Activated naive CD8-positive, alpha-beta T cell treated with anti-CD3 and anti-CD28 coated beads for 36 hours (primary cell): ENCODE measurements around the gene MAP2K7. TPM values are rescaled to one million over a fixed set of nuclear protein-coding genes. Genes with fewer than 3 reads are reported as not detected.
"Not testable (repeated sequence)": the region's sequence is repeated elsewhere in the genome, so short reads cannot be mapped to it uniquely, and the experiment has no call there.

Source experiments
- DNase-seq: peaks from one replicate; pipeline ENCODE4 v3.0.0; 2021
- H3K27ac Mint-ChIP-seq: one replicate; pipeline ENCODE4 v1.8.0; 2022; ENCODE audit warnings: mild to moderate bottlenecking, moderate library complexity, mixed read lengths
- H3K27me3 Mint-ChIP-seq: one replicate; pipeline ENCODE4 v1.8.0; 2022; ENCODE audit warnings: mild to moderate bottlenecking, mixed read lengths
- H3K36me3 Mint-ChIP-seq: one replicate; pipeline ENCODE4 v1.8.0; 2021; ENCODE audit warnings: mild to moderate bottlenecking, mixed read lengths
- H3K4me1 Mint-ChIP-seq: one replicate; pipeline ENCODE4 v1.8.0; 2021; ENCODE audit warnings: mixed read lengths
- H3K4me3 Mint-ChIP-seq: one replicate; pipeline ENCODE4 v1.8.0; 2022; ENCODE audit warnings: mild to moderate bottlenecking, moderate library complexity, mixed read lengths
- H3K9me3 Mint-ChIP-seq: one replicate; pipeline ENCODE4 v1.8.0; 2022; ENCODE audit warnings: mixed read lengths
- total RNA-seq, 2 experiments: library from RNA; stranded (reverse); gene quantifications; one replicate each; pipeline ENCODE4 v1.2.3, GENCODE V29; 2021

MAP2K7 gene
- total RNA-seq, 2 experiments from 2014 or later: 31.8 to 32.4 TPM

DNA sequence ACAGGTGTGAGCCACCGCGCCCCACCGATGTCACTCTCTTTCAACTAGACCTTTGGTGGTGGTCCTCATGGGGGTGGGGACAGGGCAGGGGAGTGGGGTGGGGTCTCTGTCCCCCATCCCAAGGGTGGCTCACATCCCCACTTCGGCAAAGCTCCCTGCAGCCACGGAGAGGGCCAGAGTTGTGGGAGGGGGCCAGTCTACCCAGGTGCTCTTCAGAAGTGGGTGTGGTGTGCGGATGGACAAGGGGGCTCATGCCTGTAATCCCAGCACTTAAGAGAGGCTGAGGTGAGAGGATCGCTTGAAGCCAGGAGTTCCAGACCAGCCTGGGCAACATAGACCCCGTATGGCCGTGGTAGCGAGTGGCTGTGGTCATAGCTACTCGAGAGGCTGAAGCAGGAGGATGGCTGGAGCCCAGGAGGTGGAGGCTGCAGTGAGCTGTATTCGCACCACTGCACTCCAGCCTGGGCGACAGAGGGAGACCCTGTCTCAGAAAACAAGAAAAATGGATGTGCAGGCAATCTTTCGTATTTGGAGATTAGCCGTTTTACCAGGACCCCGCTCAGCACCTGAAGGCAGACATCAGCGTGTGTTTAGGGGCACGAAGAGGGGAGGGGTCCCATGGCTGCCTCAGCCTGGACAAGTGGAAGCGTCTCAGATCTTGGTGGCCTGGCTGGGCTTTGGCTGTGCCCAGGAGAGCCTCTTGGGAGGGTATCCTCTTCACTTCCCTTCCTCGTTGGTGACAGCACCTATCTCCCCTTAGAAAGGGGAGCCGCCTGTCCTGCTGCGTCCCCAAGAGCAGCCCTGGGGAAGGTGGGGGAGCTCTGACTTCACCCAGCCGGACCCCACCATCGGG lies 11.8 kb downstream of the MAP2K7 start:
- no peak overlapping the region for H3K27ac Mint-ChIP-seq
- peaks cover 15% of the 10 kb centered on the region for H3K36me3 Mint-ChIP-seq
- peaks cover 51% of the 10 kb centered on the region for H3K27me3 Mint-ChIP-seq
- no peaks in the 10 kb centered on the region for H3K9me3 Mint-ChIP-seq
- peak overlapping the region; percentile 57 for H3K4me3 Mint-ChIP-seq
- DNase-seq: no peak
- peaks cover 14% of the 10 kb centered on the region for H3K4me1 Mint-ChIP-seq

- H3K27ac Mint-ChIP-seq: no peak overlapping the region
- peaks cover 11% of the 10 kb centered on the region for H3K36me3 Mint-ChIP-seq
- peak overlapping the region; percentile 57 for H3K4me3 Mint-ChIP-seq
- DNase-seq: peak; percentile 76
- no peaks in the 10 kb centered on the region for H3K9me3 Mint-ChIP-seq
- H3K4me1 Mint-ChIP-seq: peaks cover 19% of the 10 kb centered on the region
- peaks cover 51% of the 10 kb centered on the region for H3K27me3 Mint-ChIP-seq
Measured at GRCh38 chr19:7916103-7916954, 12.7 kb downstream of the MAP2K7 start.

DNA sequence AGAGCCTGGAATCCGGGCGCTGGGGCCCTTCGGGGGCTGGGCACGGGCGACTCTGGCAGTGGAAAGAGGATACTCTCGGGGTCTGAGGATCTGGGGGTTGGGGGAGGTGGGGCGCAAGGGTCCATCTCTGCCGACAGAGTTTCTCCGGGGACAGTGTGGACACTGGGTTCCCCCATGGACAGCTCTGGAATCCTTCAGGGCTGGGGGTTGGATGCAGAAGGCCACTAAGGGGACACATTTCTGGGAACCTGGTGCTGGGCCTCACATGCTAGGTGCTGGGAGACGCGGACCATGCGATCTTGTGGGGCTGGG lies 13.2 kb downstream of the MAP2K7 start:
- Mint-ChIP-seq H3K4me3 (peak overlapping the region; percentile 73), H3K27ac (peak overlapping the region; percentile 38), H3K36me3 (peaks cover 9% of the 10 kb centered on the region), H3K27me3 (peaks cover 51% of the 10 kb centered on the region), H3K9me3 (no peaks in the 10 kb centered on the region), H3K4me1 (peaks cover 21% of the 10 kb centered on the region)
- no peak for DNase-seq

GRCh38 chr19:7917267-7918061 lies 13.8 kb downstream of the MAP2K7 start:
- peaks cover 9% of the 10 kb centered on the region for H3K36me3 Mint-ChIP-seq
- H3K27ac Mint-ChIP-seq: no peak overlapping the region
- peak overlapping the region; percentile 73 for H3K4me3 Mint-ChIP-seq
- peaks cover 51% of the 10 kb centered on the region for H3K27me3 Mint-ChIP-seq
- peak; percentile 69 for DNase-seq
- H3K9me3 Mint-ChIP-seq: no peaks in the 10 kb centered on the region
- peaks cover 26% of the 10 kb centered on the region for H3K4me1 Mint-ChIP-seq

DNA sequence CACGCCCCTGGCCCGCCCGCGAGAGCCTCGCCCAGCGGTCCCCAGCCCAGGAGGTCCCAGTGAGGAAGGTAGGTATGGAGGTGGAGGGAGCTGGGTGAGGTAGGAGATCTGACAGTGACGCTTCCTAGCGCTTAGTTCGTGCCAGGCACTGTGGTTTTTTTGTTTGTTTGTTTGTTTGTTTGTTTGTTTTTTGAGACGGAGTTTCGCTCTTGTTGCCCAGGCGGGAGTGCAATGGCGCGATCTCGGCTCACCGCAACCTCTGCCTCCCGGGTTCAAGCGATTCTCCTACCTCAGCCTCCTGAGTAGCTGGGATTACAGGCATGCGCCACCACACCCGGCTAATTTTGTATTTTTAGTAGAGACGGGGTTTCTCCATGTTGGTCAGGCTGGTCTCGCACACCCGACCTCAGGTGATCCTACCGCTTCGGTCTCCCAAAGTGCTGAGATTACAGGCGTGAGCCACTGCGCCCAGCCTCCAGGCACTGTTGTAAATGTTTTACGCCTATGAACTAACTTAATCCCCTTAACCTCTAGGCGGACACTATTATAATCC lies 14.5 kb downstream of the MAP2K7 start:
- not testable (repeated sequence) for H3K36me3 Mint-ChIP-seq, H3K27ac Mint-ChIP-seq, H3K9me3 Mint-ChIP-seq, DNase-seq
- Mint-ChIP-seq H3K4me1 (peaks cover 26% of the 10 kb centered on the region), H3K4me3 (peak overlapping the region; percentile 55), H3K27me3 (peaks cover 51% of the 10 kb centered on the region)

DNA sequence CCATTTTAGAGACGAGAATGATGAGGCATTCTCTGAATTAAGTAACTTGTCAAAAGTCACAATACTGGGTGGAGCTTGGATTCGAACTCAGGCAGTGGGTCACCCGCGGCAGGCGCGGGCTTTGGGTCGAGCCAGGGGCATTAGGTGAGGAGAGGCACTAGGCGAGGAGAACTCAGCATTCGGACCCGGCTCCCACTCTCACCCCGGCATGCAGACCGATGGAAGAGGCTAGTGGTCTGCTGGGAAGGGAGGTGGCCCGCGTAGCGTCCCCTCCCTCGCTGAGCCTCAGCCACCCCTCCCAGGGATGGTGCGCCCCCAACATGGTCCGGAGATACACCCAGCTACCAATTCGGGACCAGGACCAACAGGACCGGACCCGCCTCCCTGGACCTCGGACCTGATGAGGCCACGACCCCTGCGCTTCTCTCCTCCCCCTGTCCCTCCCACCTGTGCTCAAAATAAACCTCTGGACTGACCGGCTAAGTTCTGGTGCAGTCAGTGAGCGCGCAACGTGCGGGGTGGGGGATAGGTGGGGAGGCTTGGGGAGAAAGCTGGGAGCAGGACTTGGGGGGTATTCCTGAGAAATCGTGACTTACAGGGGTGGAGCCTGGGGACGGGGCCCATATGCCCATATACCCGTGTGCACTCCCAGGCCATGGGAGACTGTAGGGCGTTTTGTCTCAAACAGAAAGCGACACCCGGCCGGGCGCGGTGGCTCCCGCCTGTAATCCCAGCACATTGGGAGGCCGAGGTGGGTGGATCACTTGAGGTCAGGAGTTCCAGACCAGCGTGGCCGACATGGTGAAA lies 15.1 kb downstream of the MAP2K7 start:
- H3K27ac Mint-ChIP-seq: no peak overlapping the region
- H3K36me3 Mint-ChIP-seq: peaks cover 3% of the 10 kb centered on the region
- H3K4me3 Mint-ChIP-seq: peak overlapping the region; percentile 76
- peaks cover 51% of the 10 kb centered on the region for H3K27me3 Mint-ChIP-seq
- H3K9me3 Mint-ChIP-seq: no peaks in the 10 kb centered on the region
- no peak for DNase-seq
- H3K4me1 Mint-ChIP-seq: peaks cover 26% of the 10 kb centered on the region

GRCh38 chr19:7919610-7920518 lies 16.2 kb downstream of the MAP2K7 start, which contains the start of gene SNAPC2:
SNAPC2 (plus strand) TSS chr19:7920338; CDS start chr19:7920367, 29 bp downstream.
- H3K4me3 Mint-ChIP-seq: peak within 1 kb of the TSS; percentile 76
- peak; percentile 97 for DNase-seq
- peak within 1 kb of the TSS; percentile 82 for H3K27ac Mint-ChIP-seq
- peaks cover 44% of the 10 kb centered on the region for H3K27me3 Mint-ChIP-seq
- no peaks in the 10 kb centered on the region for H3K9me3 Mint-ChIP-seq
- H3K4me1 Mint-ChIP-seq: peaks cover 26% of the 10 kb centered on the region
- H3K36me3 Mint-ChIP-seq: peaks cover 3% of the 10 kb centered on the region

DNA sequence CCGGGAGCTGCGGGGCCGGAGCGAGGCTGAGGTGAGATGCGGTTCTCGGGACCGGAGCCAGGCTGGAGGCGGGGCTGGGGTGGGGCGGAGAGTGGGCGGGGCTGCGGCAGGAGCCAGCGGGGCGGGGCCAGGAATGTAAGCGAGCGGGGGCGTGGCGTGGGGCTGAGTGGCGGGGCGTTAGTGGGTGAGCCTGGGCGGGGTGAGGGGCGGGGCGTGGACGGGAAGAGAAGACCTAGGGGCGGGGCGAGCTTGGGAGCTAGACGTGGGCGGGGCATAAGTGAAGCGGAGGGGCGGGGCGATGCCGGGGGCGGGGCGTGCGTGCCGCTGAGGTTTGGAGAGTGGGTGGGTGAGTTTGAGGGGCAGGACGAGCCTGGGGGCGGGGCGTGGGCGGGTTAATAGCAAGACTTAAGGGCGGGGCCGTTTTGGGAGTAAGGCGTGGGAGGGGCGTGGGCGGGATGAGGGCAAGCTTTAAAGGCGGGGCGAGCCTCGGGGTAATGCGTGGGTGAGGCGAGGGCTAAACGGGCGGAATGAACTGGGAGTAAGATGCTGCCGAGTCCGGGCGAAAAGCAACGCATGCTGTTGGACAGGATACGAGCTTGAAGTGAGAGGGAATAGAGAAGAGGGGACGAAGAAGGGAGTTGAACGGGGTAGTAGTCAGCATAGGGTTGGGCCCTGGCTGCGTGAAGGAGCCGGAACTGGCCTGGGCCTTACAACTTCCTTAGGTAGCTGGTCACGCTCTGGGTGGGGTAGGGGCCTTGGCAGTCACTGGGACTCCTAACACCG lies 17.0 kb downstream of the MAP2K7 start:
- H3K9me3 Mint-ChIP-seq: no peaks in the 10 kb centered on the region
- H3K4me3 Mint-ChIP-seq: peak overlapping the region; percentile 76
- peak overlapping the region; percentile 82 for H3K27ac Mint-ChIP-seq
- peaks cover 3% of the 10 kb centered on the region for H3K36me3 Mint-ChIP-seq
- H3K4me1 Mint-ChIP-seq: peaks cover 23% of the 10 kb centered on the region
- H3K27me3 Mint-ChIP-seq: peaks cover 35% of the 10 kb centered on the region
- DNase-seq: peak; percentile 94

DNA sequence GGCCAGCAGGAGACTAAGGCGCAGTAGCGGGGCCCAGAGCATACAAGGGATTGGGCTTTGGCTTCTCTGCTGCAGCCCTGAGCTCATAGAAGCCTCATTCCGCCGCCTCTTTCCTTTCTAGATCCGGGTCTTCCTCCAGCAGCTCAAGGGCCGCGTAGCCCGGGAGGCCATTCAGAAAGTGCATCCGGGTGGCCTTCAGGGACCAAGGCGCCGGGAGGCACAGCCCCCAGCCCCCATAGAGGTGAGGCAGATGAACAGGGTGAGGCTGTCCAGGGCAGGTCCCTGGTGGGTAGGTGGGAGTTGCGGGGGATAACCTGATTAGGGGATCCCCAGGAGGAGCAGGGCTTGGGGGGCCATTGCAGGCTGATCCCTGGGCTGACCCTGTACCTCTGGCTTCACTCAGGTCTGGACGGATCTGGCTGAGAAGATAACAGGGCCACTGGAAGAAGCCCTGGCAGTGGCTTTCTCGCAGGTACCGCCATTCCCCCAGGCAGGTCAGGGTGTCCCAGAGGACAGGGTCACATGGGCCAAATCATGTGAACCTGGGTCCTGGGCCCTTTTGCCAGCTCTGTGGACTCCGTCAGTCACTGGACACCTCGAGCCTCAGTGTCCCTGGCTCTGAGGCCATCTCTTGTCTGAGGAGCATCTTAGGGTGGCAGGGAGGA lies 17.8 kb downstream of the MAP2K7 start:
- Mint-ChIP-seq H3K9me3 (no peaks in the 10 kb centered on the region), H3K4me3 (peak overlapping the region; percentile 76), H3K27me3 (peaks cover 32% of the 10 kb centered on the region), H3K4me1 (peaks cover 26% of the 10 kb centered on the region), H3K27ac (peak overlapping the region; percentile 82), H3K36me3 (peaks cover 6% of the 10 kb centered on the region)
- DNase-seq: no peak

DNA sequence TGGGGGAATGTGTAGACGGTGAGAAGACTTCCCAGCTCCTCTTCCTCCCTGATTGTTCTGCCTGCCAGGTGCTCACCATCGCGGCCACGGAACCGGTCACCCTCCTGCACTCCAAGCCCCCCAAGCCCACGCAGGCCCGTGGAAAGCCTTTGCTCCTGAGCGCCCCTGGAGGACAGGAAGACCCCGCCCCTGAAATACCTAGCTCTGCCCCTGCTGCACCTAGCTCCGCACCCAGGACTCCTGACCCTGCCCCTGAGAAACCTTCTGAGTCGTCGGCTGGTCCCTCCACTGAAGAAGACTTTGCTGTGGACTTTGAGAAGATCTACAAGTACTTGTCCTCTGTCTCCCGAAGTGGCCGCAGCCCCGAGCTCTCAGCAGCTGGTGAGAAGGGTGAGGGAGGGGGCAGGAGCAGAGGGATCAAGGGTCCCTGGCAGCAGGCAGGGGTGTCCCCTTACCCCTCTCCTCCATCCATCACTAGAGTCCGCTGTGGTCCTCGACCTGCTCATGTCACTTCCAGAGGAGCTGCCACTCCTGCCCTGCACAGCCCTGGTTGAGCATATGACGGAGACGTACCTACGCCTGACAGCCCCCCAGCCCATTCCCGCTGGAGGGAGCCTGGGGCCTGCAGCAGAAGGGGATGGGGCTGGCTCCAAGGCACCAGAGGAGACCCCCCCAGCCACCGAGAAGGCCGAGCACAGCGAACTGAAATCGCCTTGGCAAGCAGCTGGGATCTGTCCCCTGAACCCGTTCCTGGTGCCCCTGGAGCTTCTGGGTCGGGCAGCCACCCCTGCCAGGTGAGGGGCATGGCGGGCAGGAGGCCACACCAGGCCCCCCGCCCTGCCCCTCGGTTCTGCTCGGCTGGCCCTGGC lies 18.5 kb downstream of the MAP2K7 start:
- DNase-seq: no peak
- Mint-ChIP-seq H3K9me3 (no peaks in the 10 kb centered on the region), H3K4me3 (peak overlapping the region; percentile 34), H3K36me3 (peaks cover 7% of the 10 kb centered on the region), H3K27ac (no peak overlapping the region), H3K4me1 (peaks cover 25% of the 10 kb centered on the region), H3K27me3 (peaks cover 27% of the 10 kb centered on the region)

DNA sequence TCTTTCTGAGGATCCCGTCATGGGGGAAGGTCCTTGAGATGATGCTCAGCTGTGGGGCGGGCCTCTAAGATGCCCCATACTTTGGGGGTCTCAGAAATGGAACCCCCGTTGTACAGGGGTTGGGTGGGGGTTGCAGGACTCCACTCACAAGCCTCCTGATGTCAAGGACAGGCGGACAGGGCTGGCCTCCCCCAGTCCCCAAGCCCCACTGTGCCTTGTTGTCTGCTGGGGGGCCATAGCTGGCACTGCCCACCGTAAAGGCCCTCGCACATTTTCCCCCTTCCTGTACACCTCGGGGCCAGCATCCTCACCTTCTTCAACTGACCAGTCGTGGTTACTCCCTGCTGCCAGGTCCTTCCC lies 19.1 kb downstream of the MAP2K7 start:
- Mint-ChIP-seq H3K4me1 (peaks cover 25% of the 10 kb centered on the region), H3K4me3 (no peak overlapping the region), H3K9me3 (no peaks in the 10 kb centered on the region), H3K36me3 (peaks cover 7% of the 10 kb centered on the region), H3K27me3 (peaks cover 24% of the 10 kb centered on the region), H3K27ac (no peak overlapping the region)
- no peak for DNase-seq
